ENCODE measurements around the gene MGAT5B. TPM values are rescaled to one million over a fixed set of nuclear protein-coding genes. Genes with fewer than 3 reads are reported as not detected.

The MGAT5B gene
- total RNA-seq, 1 donor from 2014 or later: 7.4 TPM

DNA sequence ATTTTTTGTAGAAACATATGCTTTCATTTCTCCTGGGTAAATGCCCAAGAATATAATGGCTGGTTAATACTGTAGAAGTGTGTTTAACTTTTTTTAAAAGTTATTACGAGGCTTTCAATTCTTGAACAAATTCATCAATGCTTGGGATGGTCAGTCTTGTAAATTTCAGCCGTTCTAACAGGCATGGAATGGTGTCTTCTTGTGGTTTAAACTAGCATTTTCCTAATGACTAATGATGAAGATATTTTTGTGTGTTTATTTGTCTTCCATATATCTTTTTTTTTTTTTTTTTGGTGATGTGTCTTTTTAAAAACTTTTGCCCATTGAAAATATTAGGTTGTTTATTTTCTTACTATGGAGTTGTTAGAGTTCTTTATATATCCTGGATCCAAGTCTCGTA lies 67.1 kb downstream of the MGAT5B start:
- CTCF ChIA-PET: no interaction called here
- H3K4me1 Mint-ChIP-seq: no peaks in the 10 kb centered on the region
- ATAC-seq (ENCODE audit: low read depth) (no peak), DNase-seq (no peak)
- H3K27me3 Mint-ChIP-seq: peaks cover 9% of the 10 kb centered on the region
- no peaks in the 10 kb centered on the region for H3K36me3 Mint-ChIP-seq (ENCODE audit: low read depth)
- intact Hi-C loops (cut with micrococcal nuclease): no loop called here
- POLR2A ChIA-PET: no interaction called here
- no peaks in the 10 kb centered on the region for H3K9me3 Mint-ChIP-seq
- TF ChIP-seq, protein P1, sequence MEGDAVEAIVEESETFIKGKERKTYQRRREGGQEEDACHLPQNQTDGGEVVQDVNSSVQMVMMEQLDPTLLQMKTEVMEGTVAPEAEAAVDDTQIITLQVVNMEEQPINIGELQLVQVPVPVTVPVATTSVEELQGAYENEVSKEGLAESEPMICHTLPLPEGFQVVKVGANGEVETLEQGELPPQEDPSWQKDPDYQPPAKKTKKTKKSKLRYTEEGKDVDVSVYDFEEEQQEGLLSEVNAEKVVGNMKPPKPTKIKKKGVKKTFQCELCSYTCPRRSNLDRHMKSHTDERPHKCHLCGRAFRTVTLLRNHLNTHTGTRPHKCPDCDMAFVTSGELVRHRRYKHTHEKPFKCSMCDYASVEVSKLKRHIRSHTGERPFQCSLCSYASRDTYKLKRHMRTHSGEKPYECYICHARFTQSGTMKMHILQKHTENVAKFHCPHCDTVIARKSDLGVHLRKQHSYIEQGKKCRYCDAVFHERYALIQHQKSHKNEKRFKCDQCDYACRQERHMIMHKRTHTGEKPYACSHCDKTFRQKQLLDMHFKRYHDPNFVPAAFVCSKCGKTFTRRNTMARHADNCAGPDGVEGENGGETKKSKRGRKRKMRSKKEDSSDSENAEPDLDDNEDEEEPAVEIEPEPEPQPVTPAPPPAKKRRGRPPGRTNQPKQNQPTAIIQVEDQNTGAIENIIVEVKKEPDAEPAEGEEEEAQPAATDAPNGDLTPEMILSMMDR (IDR thresholded peaks at IDR 0.05): no peak
- H3K4me3 Mint-ChIP-seq: no peak overlapping the region
- H3K27ac Mint-ChIP-seq: no peak overlapping the region

DNA sequence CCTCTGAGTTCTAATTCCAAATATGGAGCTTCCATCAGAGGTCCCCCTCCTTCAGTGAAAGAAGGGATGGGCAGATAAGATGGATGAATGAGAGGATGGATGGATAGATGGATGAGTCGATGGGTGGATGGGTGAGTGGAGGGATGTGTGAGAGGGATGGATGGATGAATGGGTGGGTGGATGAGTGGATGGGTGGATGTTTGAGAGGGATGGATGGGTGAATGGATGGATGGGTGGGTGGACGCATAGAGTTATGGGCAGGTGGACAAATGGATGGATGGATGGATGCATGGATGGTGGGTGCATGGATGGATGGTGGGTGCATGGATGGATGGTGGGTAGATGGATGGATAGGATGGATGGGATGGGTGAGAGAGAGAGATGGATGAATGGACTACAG lies 69.0 kb downstream of the MGAT5B start:
- Mint-ChIP-seq H3K4me1 (no peaks in the 10 kb centered on the region), H3K9me3 (no peaks in the 10 kb centered on the region), H3K4me3 (no peak overlapping the region), H3K27ac (no peak overlapping the region), H3K27me3 (peaks cover 9% of the 10 kb centered on the region), H3K36me3 (ENCODE audit: low read depth) (no peaks in the 10 kb centered on the region)
- intact Hi-C loops (cut with micrococcal nuclease): no loop called here
- POLR2A ChIA-PET: interaction anchor here (0.7 kb wide), 1 partner anchor 18 kb away, joined by 4 read pairs; no protein-coding TSS in a partner anchor
- CTCF ChIA-PET: no interaction called here
- ATAC-seq (ENCODE audit: low read depth) (no peak), DNase-seq (no peak)
- TF ChIP-seq, protein P1 (IDR thresholded peaks at IDR 0.05): no peak

DNA sequence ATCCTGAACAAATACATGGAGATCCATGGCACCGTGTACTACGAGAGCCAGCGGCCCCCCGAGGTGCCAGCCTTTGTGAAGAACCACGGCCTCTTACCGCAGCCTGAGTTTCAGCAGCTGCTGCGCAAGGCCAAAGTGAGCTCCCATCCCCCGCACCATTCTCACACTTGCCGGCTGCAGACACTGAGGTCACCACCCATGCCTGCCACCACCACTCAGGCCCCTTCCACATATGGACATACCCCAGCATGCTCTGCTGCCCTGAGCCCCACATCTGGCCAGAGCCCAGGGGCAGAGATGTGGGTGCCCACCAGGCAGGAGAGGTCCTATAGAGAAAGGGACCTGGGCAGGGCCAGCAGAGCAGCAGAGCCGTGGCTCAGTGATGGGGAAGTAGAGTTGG lies 69.8 kb downstream of the MGAT5B start:
- H3K9me3 Mint-ChIP-seq: no peaks in the 10 kb centered on the region
- peaks cover 9% of the 10 kb centered on the region for H3K27me3 Mint-ChIP-seq
- intact Hi-C loops (cut with micrococcal nuclease): no loop called here
- H3K27ac Mint-ChIP-seq: no peak overlapping the region
- TF ChIP-seq, protein P1 (IDR thresholded peaks at IDR 0.05): no peak
- ChIA-PET POLR2A (no interaction called here), CTCF (no interaction called here)
- no peaks in the 10 kb centered on the region for H3K36me3 Mint-ChIP-seq (ENCODE audit: low read depth)
- H3K4me1 Mint-ChIP-seq: no peaks in the 10 kb centered on the region
- no peak for DNase-seq
- no peak overlapping the region for H3K4me3 Mint-ChIP-seq
- no peak for ATAC-seq (ENCODE audit: low read depth)

DNA sequence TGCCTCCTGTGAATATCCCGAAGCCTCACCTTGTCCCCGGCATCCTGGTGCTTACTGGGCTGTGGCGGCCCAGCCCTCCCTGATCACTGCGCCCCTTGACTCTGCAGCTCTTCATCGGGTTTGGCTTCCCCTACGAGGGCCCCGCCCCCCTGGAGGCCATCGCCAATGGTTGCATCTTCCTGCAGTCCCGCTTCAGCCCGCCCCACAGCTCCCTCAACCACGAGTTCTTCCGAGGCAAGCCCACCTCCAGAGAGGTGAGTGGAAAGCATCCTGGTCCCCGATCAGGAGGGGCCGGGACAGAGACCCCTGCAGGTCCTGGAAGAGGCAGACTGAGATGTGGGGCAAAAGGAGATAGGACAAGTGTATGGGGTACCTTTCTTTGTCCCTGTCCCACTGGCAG lies 72.1 kb downstream of the MGAT5B start:
- Mint-ChIP-seq H3K27ac (no peak overlapping the region), H3K9me3 (no peaks in the 10 kb centered on the region), H3K4me1 (no peaks in the 10 kb centered on the region), H3K36me3 (ENCODE audit: low read depth) (no peaks in the 10 kb centered on the region), H3K27me3 (peaks cover 11% of the 10 kb centered on the region), H3K4me3 (no peak overlapping the region)
- CTCF ChIA-PET: no interaction called here
- intact Hi-C loops (cut with micrococcal nuclease): no loop called here
- ATAC-seq (ENCODE audit: low read depth) (no peak), DNase-seq (no peak)
- TF ChIP-seq, protein P1 (IDR thresholded peaks at IDR 0.05): no peak
- POLR2A ChIA-PET: interaction anchor here (0.5 kb wide), 1 partner anchor 1096 kb away, joined by 3 read pairs; no protein-coding TSS in a partner anchor

DNA sequence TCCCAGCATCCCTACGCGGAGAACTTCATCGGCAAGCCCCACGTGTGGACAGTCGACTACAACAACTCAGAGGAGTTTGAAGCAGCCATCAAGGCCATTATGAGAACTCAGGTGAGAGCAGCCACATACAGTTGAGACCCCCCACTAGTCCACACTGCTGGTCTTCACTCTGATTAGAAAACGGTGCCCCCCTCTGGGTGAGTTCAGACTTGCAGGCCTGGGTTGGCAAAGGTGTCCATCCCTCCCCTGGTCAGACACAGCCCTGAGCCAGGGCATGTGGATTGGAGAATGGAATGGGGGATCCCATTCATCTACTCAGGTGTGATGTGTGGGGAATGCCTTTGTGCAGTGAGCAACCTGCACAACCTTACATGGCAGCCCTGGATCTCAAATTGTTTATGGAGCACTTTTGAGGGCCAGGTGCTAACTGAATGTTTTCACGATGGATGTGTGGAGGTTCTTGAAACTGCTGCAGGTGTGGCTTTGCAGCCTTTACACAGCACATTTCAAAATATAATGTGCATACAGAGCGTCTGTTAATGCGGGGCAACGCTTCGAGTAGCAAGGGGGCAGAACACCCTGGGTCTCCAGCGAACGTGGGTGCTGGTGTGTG lies 72.6 kb downstream of the MGAT5B start:
- Mint-ChIP-seq H3K9me3 (no peaks in the 10 kb centered on the region), H3K4me3 (no peak overlapping the region), H3K36me3 (ENCODE audit: low read depth) (no peaks in the 10 kb centered on the region), H3K4me1 (no peaks in the 10 kb centered on the region), H3K27ac (no peak overlapping the region), H3K27me3 (peaks cover 11% of the 10 kb centered on the region)
- ATAC-seq (ENCODE audit: low read depth) (no peak), DNase-seq (no peak)
- POLR2A ChIA-PET: interaction anchor here (0.5 kb wide), 1 partner anchor 1097 kb away, joined by 3 read pairs; no protein-coding TSS in a partner anchor
- intact Hi-C loops (cut with micrococcal nuclease): no loop called here
- TF ChIP-seq, protein P1 (IDR thresholded peaks at IDR 0.05): no peak
- CTCF ChIA-PET: no interaction called here

Data from activated B cell treated with CpG ODN at 0.5 μM for 24 hours (primary cell).